Fibroblast of lung (primary cell): ENCODE results near the gene GDPD1. TPM values are rescaled to one million over a fixed set of nuclear protein-coding genes. Genes with fewer than 3 reads are reported as not detected.

Experiments
- DNase-seq, 2 donors: peaks; one replicate each; pipeline versions ENCODE4 v3.0.0 to v3.0.0-alpha.2; 2010; ENCODE audit warnings: low read depth in 2 of 2
- H2AFZ ChIP-seq: 2 replicates; pipeline ENCODE4 v1.5.1; 2012; ENCODE audit warnings: low read length, control low read depth, inconsistent platforms
- H3K27ac ChIP-seq: 2 replicates; pipeline ENCODE4 v1.5.1; 2011; ENCODE audit warnings: low read length, control low read depth; ENCODE audit not compliant: insufficient read depth
- H3K27me3 ChIP-seq: 2 replicates; pipeline ENCODE4 v1.5.1; 2011; ENCODE audit warnings: mild to moderate bottlenecking, low read length; ENCODE audit not compliant: control insufficient read depth, insufficient read depth
- H3K36me3 ChIP-seq: 2 replicates; pipeline ENCODE4 v1.5.1; 2011; ENCODE audit warnings: low read length; ENCODE audit not compliant: control insufficient read depth, insufficient read depth
- H3K4me1 ChIP-seq: 2 replicates; pipeline ENCODE4 v1.5.1; 2011; ENCODE audit warnings: low read length; ENCODE audit not compliant: control insufficient read depth, insufficient read depth; ENCODE audit errors: extremely low read depth
- H3K4me2 ChIP-seq: 2 replicates; pipeline ENCODE4 v1.5.1; 2011; ENCODE audit warnings: low read length, control low read depth; ENCODE audit not compliant: insufficient read depth; ENCODE audit errors: extremely low read depth
- H3K4me3 ChIP-seq, 4 experiments: fragments of 200-600 bp in 1 of 4; sonication (generic) in 1 of 4; replicated peaks in 1 of 4; 2 replicates each; pipeline ENCODE4 v1.5.1; 2011 to 2016; ENCODE audit warnings: low read length in 4 of 4, low read depth in 3 of 4, mild to moderate bottlenecking in 3 of 4, control low read depth in 2 of 4, inconsistent platforms in 1 of 4, mixed read lengths in 1 of 4; ENCODE audit not compliant: insufficient read depth in 1 of 4; ENCODE audit errors: control extremely low read depth in 1 of 4
- H3K79me2 ChIP-seq: 2 replicates; pipeline ENCODE4 v1.5.1; 2012; ENCODE audit warnings: mild to moderate bottlenecking, low read length, inconsistent platforms; ENCODE audit not compliant: control insufficient read depth, insufficient read depth
- H3K9ac ChIP-seq: 2 replicates; pipeline ENCODE4 v1.5.1; 2011; ENCODE audit warnings: mild to moderate bottlenecking, low read length, control low read depth; ENCODE audit not compliant: insufficient read depth
- H3K9me3 ChIP-seq: 2 replicates; pipeline ENCODE4 v1.5.1; 2012; ENCODE audit warnings: low read depth, low read length; ENCODE audit not compliant: control insufficient read depth, insufficient read depth
- H4K20me1 ChIP-seq: 2 replicates; pipeline ENCODE4 v1.5.1; 2011; ENCODE audit warnings: low read length; ENCODE audit not compliant: control insufficient read depth, insufficient read depth; ENCODE audit errors: extremely low read depth
- EZH2 ChIP-seq: IDR thresholded peaks from 2 replicates; pipeline ENCODE4 v1.5.1; 2012; ENCODE audit warnings: low read length, control low read depth, mild to moderate bottlenecking; ENCODE audit errors: missing control alignments
- polyA plus RNA-seq, 2 donors: library from polyadenylated mRNA; depleted of rRNA in 1 of 2; stranded (reverse) in 1 of 2; unstranded in 1 of 2; fragments of >200 nt; gene quantifications; 2 replicates each; pipeline ENCODE4 v1.2.1, GENCODE V29; 2011 to 2012; ENCODE audit warnings: missing spikeins in 1 of 2
- total RNA-seq: library from RNA; depleted of rRNA; stranded (reverse); fragments of >200 nt; gene quantifications from 2 replicates; pipeline ENCODE4 v1.2.1, GENCODE V29; 2014
- TF ChIP-seq, protein P1 (sequence below), 2 donors: IDR thresholded peaks in 1 of 2; conservative IDR thresholded peaks in 1 of 2; 1 replicate in 1 of 2; 2 replicates in 1 of 2; pipeline ENCODE4 v1.5.1; 2011 to 2012; ENCODE audit warnings: low read length in 2 of 2, control low read depth in 1 of 2, inconsistent platforms in 1 of 2, low read depth in 1 of 2, mild to moderate bottlenecking in 1 of 2

GDPD1 gene
- total and polyA plus RNA-seq, 2 donors (not counting 1 experiment from before 2014, with no cell fraction given), result 0.44 to 1.3 TPM

DNA sequence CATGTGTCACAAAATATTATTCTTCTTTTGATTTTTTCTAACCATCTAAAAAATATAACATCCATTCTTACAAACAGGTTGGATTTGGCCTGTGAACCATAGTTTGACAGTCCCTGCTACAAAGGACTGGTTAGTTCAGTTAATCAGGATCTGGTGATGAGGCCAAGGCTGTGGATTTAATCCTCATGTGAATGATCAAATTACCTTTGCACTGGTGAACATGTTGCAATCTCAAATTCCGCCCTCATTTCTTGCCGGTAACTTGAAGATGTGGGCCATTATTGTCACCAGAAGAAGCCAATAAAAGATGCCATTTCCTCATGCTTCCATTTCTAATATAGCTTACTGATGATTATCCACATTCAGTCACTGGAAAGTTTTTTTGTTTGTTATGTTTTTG is 75.9 kb downstream of the GDPD1 start:
- H3K79me2 ChIP-seq, result no peaks in the 10 kb centered on the region
- H3K36me3 ChIP-seq, result no peaks in the 10 kb centered on the region
- H3K9me3 ChIP-seq, result no peaks in the 10 kb centered on the region
- H3K27ac ChIP-seq, result no peak overlapping the region
- H3K27me3 ChIP-seq, result no peaks in the 10 kb centered on the region
- H2AFZ ChIP-seq, result no peak overlapping the region
- H3K9ac ChIP-seq, result no peak overlapping the region
- H3K4me3 ChIP-seq, result no peak overlapping the region
- H3K4me1 ChIP-seq, result no peaks in the 10 kb centered on the region
- no peaks in the 10 kb centered on the region for H4K20me1 ChIP-seq
- H3K4me2 ChIP-seq, result no peak overlapping the region
- no peak for TF ChIP-seq EZH2
- TF ChIP-seq, protein P1, sequence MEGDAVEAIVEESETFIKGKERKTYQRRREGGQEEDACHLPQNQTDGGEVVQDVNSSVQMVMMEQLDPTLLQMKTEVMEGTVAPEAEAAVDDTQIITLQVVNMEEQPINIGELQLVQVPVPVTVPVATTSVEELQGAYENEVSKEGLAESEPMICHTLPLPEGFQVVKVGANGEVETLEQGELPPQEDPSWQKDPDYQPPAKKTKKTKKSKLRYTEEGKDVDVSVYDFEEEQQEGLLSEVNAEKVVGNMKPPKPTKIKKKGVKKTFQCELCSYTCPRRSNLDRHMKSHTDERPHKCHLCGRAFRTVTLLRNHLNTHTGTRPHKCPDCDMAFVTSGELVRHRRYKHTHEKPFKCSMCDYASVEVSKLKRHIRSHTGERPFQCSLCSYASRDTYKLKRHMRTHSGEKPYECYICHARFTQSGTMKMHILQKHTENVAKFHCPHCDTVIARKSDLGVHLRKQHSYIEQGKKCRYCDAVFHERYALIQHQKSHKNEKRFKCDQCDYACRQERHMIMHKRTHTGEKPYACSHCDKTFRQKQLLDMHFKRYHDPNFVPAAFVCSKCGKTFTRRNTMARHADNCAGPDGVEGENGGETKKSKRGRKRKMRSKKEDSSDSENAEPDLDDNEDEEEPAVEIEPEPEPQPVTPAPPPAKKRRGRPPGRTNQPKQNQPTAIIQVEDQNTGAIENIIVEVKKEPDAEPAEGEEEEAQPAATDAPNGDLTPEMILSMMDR (conservative IDR thresholded peaks at IDR 0.05 in 1 of 2, IDR thresholded peaks at IDR 0.05 in 1 of 2; ENCODE audit: low read depth in 1 of 2, low read length in 2 of 2), result no peak
- no peak for DNase-seq

- H3K9me3 ChIP-seq, result no peaks in the 10 kb centered on the region
- DNase-seq, result no peak
- no peak overlapping the region for H3K4me3 ChIP-seq
- H2AFZ ChIP-seq, result no peak overlapping the region
- H3K27ac ChIP-seq, result no peak overlapping the region
- H3K4me2 ChIP-seq, result no peak overlapping the region
- no peaks in the 10 kb centered on the region for H3K4me1 ChIP-seq
- TF ChIP-seq, protein P1 (conservative IDR thresholded peaks at IDR 0.05 in 1 of 2, IDR thresholded peaks at IDR 0.05 in 1 of 2; ENCODE audit: low read depth in 1 of 2, low read length in 2 of 2), result no peak
- no peak for TF ChIP-seq EZH2
- no peaks in the 10 kb centered on the region for H3K27me3 ChIP-seq
- H4K20me1 ChIP-seq, result no peaks in the 10 kb centered on the region
- no peak overlapping the region for H3K9ac ChIP-seq
- no peaks in the 10 kb centered on the region for H3K36me3 ChIP-seq
- H3K79me2 ChIP-seq, result no peaks in the 10 kb centered on the region
Observed at GRCh38 chr17:59298521-59298920, 78.2 kb downstream of the GDPD1 start.

DNA sequence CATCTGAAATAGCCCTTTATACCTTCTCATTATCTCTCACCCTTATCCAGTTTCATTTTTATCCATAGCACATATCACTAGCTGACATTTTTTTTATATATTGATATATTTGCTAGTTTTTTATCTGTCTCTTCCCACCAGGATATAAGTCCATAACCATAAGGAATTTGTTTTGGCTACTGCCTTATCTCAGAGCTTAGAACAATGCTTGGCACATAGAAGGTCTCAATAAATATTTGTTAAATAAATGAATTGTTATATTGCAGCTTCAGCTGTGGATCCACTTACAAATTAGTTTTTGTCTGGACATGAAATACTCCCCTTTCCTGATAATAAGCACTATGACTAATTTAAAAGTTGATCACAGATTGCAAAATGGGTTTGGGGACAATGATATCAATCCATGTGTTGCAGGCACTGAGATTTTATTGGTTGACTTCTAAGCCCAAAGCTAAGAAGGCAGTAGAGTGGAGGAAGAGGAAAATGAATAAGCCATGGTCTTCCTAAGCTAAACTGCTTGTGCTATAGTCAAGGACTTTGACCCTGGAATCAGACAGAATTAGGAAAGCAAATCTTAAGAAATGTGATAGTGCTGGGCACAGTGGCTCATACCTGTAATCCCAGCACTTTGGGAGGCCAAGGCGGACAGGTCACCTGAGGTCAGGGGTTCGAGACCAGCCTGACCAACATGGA is 79.2 kb downstream of the GDPD1 start:
- H2AFZ ChIP-seq, result no peak overlapping the region
- H3K27me3 ChIP-seq, result no peaks in the 10 kb centered on the region
- no peak overlapping the region for H3K27ac ChIP-seq
- no peak overlapping the region for H3K9ac ChIP-seq
- H3K4me2 ChIP-seq, result no peak overlapping the region
- TF ChIP-seq EZH2, result no peak
- TF ChIP-seq, protein P1 (conservative IDR thresholded peaks at IDR 0.05 in 1 of 2, IDR thresholded peaks at IDR 0.05 in 1 of 2; ENCODE audit: low read depth in 1 of 2, low read length in 2 of 2), result no peak
- H3K36me3 ChIP-seq, result no peaks in the 10 kb centered on the region
- H3K4me1 ChIP-seq, result no peaks in the 10 kb centered on the region
- no peaks in the 10 kb centered on the region for H4K20me1 ChIP-seq
- no peak overlapping the region for H3K4me3 ChIP-seq
- no peaks in the 10 kb centered on the region for H3K9me3 ChIP-seq
- DNase-seq, result no peak
- H3K79me2 ChIP-seq, result no peaks in the 10 kb centered on the region
